Measurements from ENCODE around the gene ASCL4.

ASCL4 gene

DNA sequence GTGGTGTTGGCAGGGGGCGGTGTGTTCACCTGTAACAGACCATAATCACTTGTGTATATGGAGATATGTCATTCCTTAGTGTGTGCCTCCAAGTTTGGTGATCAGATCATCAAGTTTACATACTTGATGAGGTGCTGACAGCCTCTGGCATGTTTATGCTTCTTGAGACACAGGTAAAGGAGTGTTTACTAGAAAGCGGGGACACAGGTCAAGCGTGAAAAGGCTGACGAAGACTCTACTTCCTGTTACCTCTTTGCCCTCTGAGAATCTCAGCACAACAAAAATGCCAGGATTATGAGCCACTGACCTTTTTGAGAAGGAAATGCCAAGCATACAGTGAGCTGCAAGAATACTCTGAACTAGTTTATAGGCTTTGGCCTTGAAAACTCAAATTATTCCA, 43.1 kb upstream of the ASCL4 start:
- Histone ChIP-seq H4K20me1 (ENCODE audit: control insufficient read depth, insufficient read depth, low read depth, low read length) (peaks cover 7% of the 10 kb centered on the region; the same call in 1 of the 2 replicates), H3F3A (ENCODE audit: control insufficient read depth, insufficient read depth) (peaks cover 5% of the 10 kb centered on the region; the same call in 1 of the 2 replicates), H3K9me2 (replicated peaks; ENCODE audit: control insufficient read depth, low read length) (no peaks in the 10 kb centered on the region), H3K27me3 (ENCODE audit: control insufficient read depth, low read length) (no peaks in the 10 kb centered on the region), H3K79me2 (ENCODE audit: control insufficient read depth, low read length) (no peaks in the 10 kb centered on the region), H3K27ac (ENCODE audit: low read depth, low read length) (no peak overlapping the region), H3K4me2 (ENCODE audit: low read length) (no peak overlapping the region), H3K9me3 (ENCODE audit: control insufficient read depth, insufficient read depth, low read length) (no peaks in the 10 kb centered on the region), H3K4me1 (ENCODE audit: control insufficient read depth, low read length) (peaks cover 5% of the 10 kb centered on the region), H3K4me3 (ENCODE audit: low read length) (no peak overlapping the region), H3K36me3 (ENCODE audit: control insufficient read depth, low read length) (peaks cover 35% of the 10 kb centered on the region)
- no peak for TF ChIP-seq EZH2phosphoT487 (IDR thresholded peaks at IDR 0.05; ENCODE audit: borderline replicate concordance, low read length)
- TF ChIP-seq, protein P1, sequence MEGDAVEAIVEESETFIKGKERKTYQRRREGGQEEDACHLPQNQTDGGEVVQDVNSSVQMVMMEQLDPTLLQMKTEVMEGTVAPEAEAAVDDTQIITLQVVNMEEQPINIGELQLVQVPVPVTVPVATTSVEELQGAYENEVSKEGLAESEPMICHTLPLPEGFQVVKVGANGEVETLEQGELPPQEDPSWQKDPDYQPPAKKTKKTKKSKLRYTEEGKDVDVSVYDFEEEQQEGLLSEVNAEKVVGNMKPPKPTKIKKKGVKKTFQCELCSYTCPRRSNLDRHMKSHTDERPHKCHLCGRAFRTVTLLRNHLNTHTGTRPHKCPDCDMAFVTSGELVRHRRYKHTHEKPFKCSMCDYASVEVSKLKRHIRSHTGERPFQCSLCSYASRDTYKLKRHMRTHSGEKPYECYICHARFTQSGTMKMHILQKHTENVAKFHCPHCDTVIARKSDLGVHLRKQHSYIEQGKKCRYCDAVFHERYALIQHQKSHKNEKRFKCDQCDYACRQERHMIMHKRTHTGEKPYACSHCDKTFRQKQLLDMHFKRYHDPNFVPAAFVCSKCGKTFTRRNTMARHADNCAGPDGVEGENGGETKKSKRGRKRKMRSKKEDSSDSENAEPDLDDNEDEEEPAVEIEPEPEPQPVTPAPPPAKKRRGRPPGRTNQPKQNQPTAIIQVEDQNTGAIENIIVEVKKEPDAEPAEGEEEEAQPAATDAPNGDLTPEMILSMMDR (IDR thresholded peaks at IDR 0.05; ENCODE audit: low read depth, low read length, poor library complexity, severe bottlenecking), result no peak

- Histone ChIP-seq H3K9me2 (replicated peaks; ENCODE audit: control insufficient read depth, low read length) (no peaks in the 10 kb centered on the region), H3K9me3 (ENCODE audit: control insufficient read depth, insufficient read depth, low read length) (no peaks in the 10 kb centered on the region), H3K79me2 (ENCODE audit: control insufficient read depth, low read length) (0 out of 2 replicates have a peak, but pooled peaks cover 3% of the 10 kb centered on the region), H3K27ac (ENCODE audit: low read depth, low read length) (no peak overlapping the region), H3K27me3 (ENCODE audit: control insufficient read depth, low read length) (no peaks in the 10 kb centered on the region), H3F3A (ENCODE audit: control insufficient read depth, insufficient read depth) (peaks cover 5% of the 10 kb centered on the region; the same call in 1 of the 2 replicates), H3K4me2 (ENCODE audit: low read length) (no peak overlapping the region), H3K4me3 (ENCODE audit: low read length) (no peak overlapping the region), H4K20me1 (ENCODE audit: control insufficient read depth, insufficient read depth, low read depth, low read length) (peaks cover 7% of the 10 kb centered on the region; the same call in 1 of the 2 replicates), H3K36me3 (ENCODE audit: control insufficient read depth, low read length) (peaks cover 44% of the 10 kb centered on the region), H3K4me1 (ENCODE audit: control insufficient read depth, low read length) (peaks cover 14% of the 10 kb centered on the region)
- no peak for TF ChIP-seq EZH2phosphoT487 (IDR thresholded peaks at IDR 0.05; ENCODE audit: borderline replicate concordance, low read length)
- TF ChIP-seq, protein P1 (IDR thresholded peaks at IDR 0.05; ENCODE audit: low read depth, low read length, poor library complexity, severe bottlenecking), result no peak
Measured at GRCh38 chr12:107732365-107732764, 42.1 kb upstream of the ASCL4 start.

DNA sequence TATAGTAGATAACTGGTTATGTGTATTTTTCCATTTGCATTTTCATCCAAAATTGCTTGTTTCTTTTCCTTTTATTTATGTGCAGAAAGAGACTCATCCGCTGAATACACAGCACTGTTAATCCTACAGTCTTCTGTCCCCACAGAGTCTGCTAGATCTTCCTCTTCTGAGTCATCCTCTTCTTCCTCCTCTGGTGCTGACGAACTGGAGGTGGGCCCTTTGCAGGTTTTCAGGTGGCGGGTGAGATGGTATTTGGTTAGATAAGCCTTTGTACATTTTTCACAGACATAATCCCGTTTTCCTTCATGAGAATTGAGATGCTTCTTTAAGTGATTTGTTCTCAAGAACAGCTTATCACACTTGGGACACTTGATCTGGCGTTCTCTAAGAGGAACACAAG, 40.4 kb upstream of the ASCL4 start:
- H3F3A ChIP-seq (ENCODE audit: control insufficient read depth, insufficient read depth), result peaks cover 5% of the 10 kb centered on the region; the same call in 1 of the 2 replicates
- no peak overlapping the region for H3K4me3 ChIP-seq (ENCODE audit: low read length)
- no peaks in the 10 kb centered on the region for H3K9me2 ChIP-seq (replicated peaks; ENCODE audit: control insufficient read depth, low read length)
- 0 out of 2 replicates have a peak, but pooled peaks cover 3% of the 10 kb centered on the region for H3K79me2 ChIP-seq (ENCODE audit: control insufficient read depth, low read length)
- no peaks in the 10 kb centered on the region for H3K27me3 ChIP-seq (ENCODE audit: control insufficient read depth, low read length)
- peaks cover 23% of the 10 kb centered on the region for H3K4me1 ChIP-seq (ENCODE audit: control insufficient read depth, low read length)
- no peak overlapping the region for H3K4me2 ChIP-seq (ENCODE audit: low read length)
- peaks cover 7% of the 10 kb centered on the region; the same call in 1 of the 2 replicates for H4K20me1 ChIP-seq (ENCODE audit: control insufficient read depth, insufficient read depth, low read depth, low read length)
- H3K27ac ChIP-seq (ENCODE audit: low read depth, low read length), result no peak overlapping the region
- TF ChIP-seq, protein P1 (IDR thresholded peaks at IDR 0.05; ENCODE audit: low read depth, low read length, poor library complexity, severe bottlenecking), result no peak
- no peak for TF ChIP-seq EZH2phosphoT487 (IDR thresholded peaks at IDR 0.05; ENCODE audit: borderline replicate concordance, low read length)
- H3K9me3 ChIP-seq (ENCODE audit: control insufficient read depth, insufficient read depth, low read length), result no peaks in the 10 kb centered on the region
- peaks cover 62% of the 10 kb centered on the region for H3K36me3 ChIP-seq (ENCODE audit: control insufficient read depth, low read length)

Data from DOHH2 (cell line).